ENCODE measurements around the gene HYOU1. TPM values are rescaled to one million over a fixed set of nuclear protein-coding genes. Genes with fewer than 3 reads are reported as not detected.
"Not testable (repeated sequence)": the region's sequence is repeated elsewhere in the genome, so short reads cannot be mapped to it uniquely, and the experiment has no call there.

The HYOU1 gene
- total RNA-seq, 4 donors from 2014 or later: 46.4 to 131 (median 61.0) TPM

DNA sequence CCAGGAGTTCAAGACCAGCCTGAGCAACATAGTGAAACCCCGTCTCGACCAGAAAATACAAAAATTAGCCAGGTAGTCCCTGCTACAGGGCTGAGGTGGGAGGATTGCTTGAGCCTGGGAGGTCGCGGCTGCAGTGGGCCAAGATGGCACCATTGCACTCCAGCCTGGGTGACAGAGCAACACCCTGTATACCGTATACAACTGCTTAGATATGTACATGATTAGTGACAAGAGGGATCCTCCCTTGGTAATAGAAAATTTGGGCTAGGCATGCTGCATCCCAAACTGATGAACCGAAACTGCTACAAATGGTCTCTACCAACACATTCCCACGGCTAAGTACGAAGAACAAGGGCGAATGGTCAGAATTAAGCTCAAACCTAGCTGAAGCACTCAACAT, 14.1 kb downstream of the HYOU1 start:
- Histone ChIP-seq H3K9me3 (no peaks in the 10 kb centered on the region), H3K27ac (no peak overlapping the region), H3K4me3 (no peak overlapping the region), H3K4me1 (no peaks in the 10 kb centered on the region), H3K36me3 (peaks cover 0 to 23% (median 9%) of the 10 kb centered on the region in 4 donors), H3K27me3 (no peaks in the 10 kb centered on the region)
- 94% methylated on average over 9 of the region's 9 CpGs; no CpG with 5 or more reads in 1 of the 2 donors for WGBS, 2 donors (ENCODE audit: low coverage in 1 of 2)
- intact Hi-C loops (cut with DNase I; ENCODE audit: low total_unique reads): no loop called here
- no peak for DNase-seq
- in situ Hi-C loops (cut with MboI; ENCODE audit: low pct_ligation_motif_present in 1 of 4, low pct_unique_long_range_greater_than_20kb in 1 of 4, low sequenced_read_pairs in 3 of 4): no loop called here
- no peak for TF ChIP-seq POLR2AphosphoS5 (IDR thresholded peaks at IDR 0.05)
- TF ChIP-seq, protein P1, sequence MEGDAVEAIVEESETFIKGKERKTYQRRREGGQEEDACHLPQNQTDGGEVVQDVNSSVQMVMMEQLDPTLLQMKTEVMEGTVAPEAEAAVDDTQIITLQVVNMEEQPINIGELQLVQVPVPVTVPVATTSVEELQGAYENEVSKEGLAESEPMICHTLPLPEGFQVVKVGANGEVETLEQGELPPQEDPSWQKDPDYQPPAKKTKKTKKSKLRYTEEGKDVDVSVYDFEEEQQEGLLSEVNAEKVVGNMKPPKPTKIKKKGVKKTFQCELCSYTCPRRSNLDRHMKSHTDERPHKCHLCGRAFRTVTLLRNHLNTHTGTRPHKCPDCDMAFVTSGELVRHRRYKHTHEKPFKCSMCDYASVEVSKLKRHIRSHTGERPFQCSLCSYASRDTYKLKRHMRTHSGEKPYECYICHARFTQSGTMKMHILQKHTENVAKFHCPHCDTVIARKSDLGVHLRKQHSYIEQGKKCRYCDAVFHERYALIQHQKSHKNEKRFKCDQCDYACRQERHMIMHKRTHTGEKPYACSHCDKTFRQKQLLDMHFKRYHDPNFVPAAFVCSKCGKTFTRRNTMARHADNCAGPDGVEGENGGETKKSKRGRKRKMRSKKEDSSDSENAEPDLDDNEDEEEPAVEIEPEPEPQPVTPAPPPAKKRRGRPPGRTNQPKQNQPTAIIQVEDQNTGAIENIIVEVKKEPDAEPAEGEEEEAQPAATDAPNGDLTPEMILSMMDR (IDR thresholded peaks at IDR 0.05): no peak
- TF ChIP-seq POLR2A (IDR thresholded peaks at IDR 0.05): no peak
- TF ChIP-seq EP300 (IDR thresholded peaks at IDR 0.05; ENCODE audit: low read depth): no peak

DNA sequence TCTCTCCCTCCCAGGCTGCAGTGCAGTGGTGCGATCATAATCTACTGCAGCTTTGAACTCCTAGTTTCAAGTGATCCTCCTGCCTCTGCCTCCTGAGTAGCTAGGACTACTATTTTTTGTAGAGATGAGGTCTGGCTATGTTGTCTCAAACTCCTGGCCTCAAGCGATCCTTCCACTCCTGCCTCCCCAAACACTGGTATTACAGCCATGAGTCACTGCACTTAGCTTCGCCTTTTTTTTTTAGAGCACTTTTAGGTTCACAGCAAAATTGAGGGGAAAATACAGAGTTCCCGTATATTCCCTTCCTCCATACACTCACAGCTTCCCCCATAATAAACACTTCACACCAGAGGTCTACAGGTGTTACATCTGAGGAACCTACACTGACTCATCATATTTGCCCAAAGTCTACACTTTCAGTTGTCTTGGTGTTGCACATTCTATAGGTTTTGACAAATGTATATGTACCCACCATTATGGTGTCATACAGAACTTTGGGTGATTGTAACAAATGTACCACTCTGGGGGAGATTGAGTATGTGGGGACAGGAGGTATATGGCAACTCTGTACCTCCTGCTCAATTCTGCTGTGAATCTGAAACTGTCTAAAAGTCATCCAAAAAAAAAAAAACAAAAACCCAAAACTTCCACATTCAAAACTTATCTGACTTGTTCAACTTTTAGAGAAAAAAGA, 15.0 kb downstream of the HYOU1 start:
- intact Hi-C loops (cut with DNase I; ENCODE audit: low total_unique reads): no loop called here
- TF ChIP-seq, protein P1 (IDR thresholded peaks at IDR 0.05): no peak
- no peak for TF ChIP-seq POLR2A (IDR thresholded peaks at IDR 0.05)
- no peak for TF ChIP-seq EP300 (IDR thresholded peaks at IDR 0.05; ENCODE audit: low read depth)
- no peak for TF ChIP-seq POLR2AphosphoS5 (IDR thresholded peaks at IDR 0.05)
- Histone ChIP-seq H3K36me3 (peaks cover 0 to 13% (median 4%) of the 10 kb centered on the region in 4 donors), H3K4me3 (no peak overlapping the region), H3K4me1 (no peaks in the 10 kb centered on the region), H3K27ac (no peak overlapping the region), H3K27me3 (no peaks in the 10 kb centered on the region), H3K9me3 (no peaks in the 10 kb centered on the region)
- WGBS, 2 donors (ENCODE audit: low coverage in 1 of 2): 75 to 81% methylated on average over 1 to 4 of the region's 4 CpGs
- in situ Hi-C loops (cut with MboI; ENCODE audit: low pct_ligation_motif_present in 1 of 4, low pct_unique_long_range_greater_than_20kb in 1 of 4, low sequenced_read_pairs in 3 of 4): no loop called here
- DNase-seq: no peak

- in situ Hi-C loops (cut with MboI; ENCODE audit: low pct_ligation_motif_present in 1 of 4, low pct_unique_long_range_greater_than_20kb in 1 of 4, low sequenced_read_pairs in 3 of 4); DNase-seq; H3K4me1 ChIP-seq; intact Hi-C loops (cut with DNase I; ENCODE audit: low total_unique reads); H3K27ac ChIP-seq; H3K36me3 ChIP-seq; H3K27me3 ChIP-seq; H3K4me3 ChIP-seq; H3K9me3 ChIP-seq: not testable (repeated sequence)
- 42% methylated on average over 11 of the region's 11 CpGs; no CpG with 5 or more reads in 1 of the 2 donors for WGBS, 2 donors (ENCODE audit: low coverage in 1 of 2)
Observed at GRCh38 chr11:119039471-119039870, 17.5 kb downstream of the HYOU1 start.

DNA sequence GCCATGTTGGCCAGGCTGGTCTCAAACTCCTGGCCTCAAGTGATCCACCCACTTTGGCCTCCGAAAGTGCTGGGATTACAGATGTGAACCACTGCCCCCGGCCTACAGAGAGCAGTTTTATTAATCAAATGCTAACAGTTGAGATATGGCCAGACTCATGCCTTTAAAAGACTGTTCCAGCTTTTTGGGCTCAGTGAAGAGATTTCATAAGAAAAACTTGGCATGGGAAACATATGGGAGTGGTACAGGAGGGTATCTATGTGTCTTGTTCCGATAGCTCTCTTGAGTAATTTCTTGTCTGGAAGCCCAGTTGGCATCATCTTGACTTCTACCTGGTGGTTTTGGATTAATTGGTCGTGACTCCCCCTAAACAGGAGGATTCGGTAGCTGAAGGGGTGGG, 18.1 kb downstream of the HYOU1 start:
- in situ Hi-C loops (cut with MboI; ENCODE audit: low pct_ligation_motif_present in 1 of 4, low pct_unique_long_range_greater_than_20kb in 1 of 4, low sequenced_read_pairs in 3 of 4) (no loop called here), intact Hi-C loops (cut with DNase I; ENCODE audit: low total_unique reads) (no loop called here)
- WGBS, 2 donors (ENCODE audit: low coverage in 1 of 2): 93% methylated on average over 5 of the region's 5 CpGs; no CpG with 5 or more reads in 1 of the 2 donors
- H3K4me1 ChIP-seq: no peaks in the 10 kb centered on the region
- no peaks in the 10 kb centered on the region for H3K27me3 ChIP-seq
- no peaks in the 10 kb centered on the region for H3K36me3 ChIP-seq
- H3K27ac ChIP-seq: no peak overlapping the region
- TF ChIP-seq POLR2A (IDR thresholded peaks at IDR 0.05) (no peak), POLR2AphosphoS5 (IDR thresholded peaks at IDR 0.05) (no peak), EP300 (IDR thresholded peaks at IDR 0.05; ENCODE audit: low read depth) (no peak)
- TF ChIP-seq, protein P1 (IDR thresholded peaks at IDR 0.05): no peak
- H3K9me3 ChIP-seq: no peaks in the 10 kb centered on the region
- DNase-seq: no peak
- H3K4me3 ChIP-seq: no peak overlapping the region

DNA sequence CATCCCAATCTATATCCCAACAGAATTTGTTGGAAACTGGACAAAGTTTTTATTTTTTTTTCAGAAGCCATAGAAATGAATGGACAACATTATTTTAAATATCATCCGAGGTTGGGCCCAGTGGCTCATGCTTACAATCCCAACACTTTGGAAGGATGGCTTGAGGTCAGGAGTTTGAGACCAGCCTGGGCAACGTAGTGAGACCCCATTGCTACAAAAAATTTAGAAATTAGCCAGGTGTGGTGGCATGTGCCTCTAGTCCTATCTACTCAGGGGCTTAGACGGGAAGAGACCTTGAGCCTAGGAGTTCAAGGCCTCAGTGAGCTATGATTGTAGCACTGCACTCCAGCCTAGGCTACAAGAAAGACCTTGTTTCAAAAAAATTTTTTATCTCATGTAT, 22.2 kb downstream of the HYOU1 start:
- Histone ChIP-seq H3K36me3 (no peaks in the 10 kb centered on the region), H3K27ac (no peak overlapping the region), H3K4me3 (no peak overlapping the region), H3K4me1 (peaks cover 0 to 8% (median 4%) of the 10 kb centered on the region in 4 donors), H3K27me3 (no peaks in the 10 kb centered on the region), H3K9me3 (no peaks in the 10 kb centered on the region)
- WGBS, 2 donors (ENCODE audit: low coverage in 1 of 2): 95% methylated on average over 3 of the region's 3 CpGs; no CpG with 5 or more reads in 1 of the 2 donors
- in situ Hi-C loops (cut with MboI; ENCODE audit: low pct_ligation_motif_present in 1 of 4, low pct_unique_long_range_greater_than_20kb in 1 of 4, low sequenced_read_pairs in 3 of 4): no loop called here
- TF ChIP-seq POLR2AphosphoS5 (IDR thresholded peaks at IDR 0.05): no peak
- TF ChIP-seq EP300 (IDR thresholded peaks at IDR 0.05; ENCODE audit: low read depth): no peak
- TF ChIP-seq POLR2A (IDR thresholded peaks at IDR 0.05): no peak
- TF ChIP-seq, protein P1 (IDR thresholded peaks at IDR 0.05): no peak
- intact Hi-C loops (cut with DNase I; ENCODE audit: low total_unique reads): no loop called here
- DNase-seq: no peak

DNA sequence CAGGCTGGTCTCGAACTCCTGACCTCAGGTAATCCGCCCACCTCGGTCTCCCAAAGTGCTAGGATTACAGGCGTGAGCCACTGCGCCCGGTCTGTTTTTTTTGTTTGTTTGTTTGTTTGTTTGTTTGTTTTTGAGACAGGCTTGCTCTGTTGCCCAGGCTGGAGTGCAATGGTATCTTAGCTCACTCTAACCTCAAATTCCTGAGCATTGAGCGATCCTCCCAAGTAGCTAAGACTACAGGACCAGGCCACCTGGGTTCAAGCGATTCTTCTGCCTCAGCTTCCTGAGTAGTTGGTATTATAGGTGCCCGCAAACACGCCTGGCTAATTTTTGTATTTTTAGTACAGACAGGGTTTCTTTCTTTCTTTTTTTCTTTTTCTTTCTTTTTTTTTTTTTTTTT, 23.6 kb downstream of the HYOU1 start:
- not testable (repeated sequence) for DNase-seq
- 83 to 100% methylated on average over 1 to 10 of the region's 10 CpGs for WGBS, 2 donors (ENCODE audit: low coverage in 1 of 2)

More for the DNA sequence above, 23.6 kb downstream of the HYOU1 start:
- H3K9me3 ChIP-seq; H3K36me3 ChIP-seq; H3K4me3 ChIP-seq; in situ Hi-C loops (cut with MboI; ENCODE audit: low pct_ligation_motif_present in 1 of 4, low pct_unique_long_range_greater_than_20kb in 1 of 4, low sequenced_read_pairs in 3 of 4); intact Hi-C loops (cut with DNase I; ENCODE audit: low total_unique reads); H3K27me3 ChIP-seq; H3K27ac ChIP-seq: not testable (repeated sequence)
- H3K4me1 ChIP-seq: peaks cover 7 to 22% (median 15%) of the 10 kb centered on the region in 4 donors
